HCT116 (cell line): ENCODE measurements around the gene WASHC3. TPM values are rescaled to one million over a fixed set of nuclear protein-coding genes. Genes with fewer than 3 reads are reported as not detected.

Experiments used
- ATAC-seq: fragments of 200-7000 bp; cut with Tn5 transposase; 2 replicates; pipeline ENCODE4 v1.9.1; 2020; ENCODE audit warnings: mild to moderate bottlenecking, moderate library complexity
- BruUV-seq: library from RNA; stranded (reverse); fragments of 400-500 nt; replicated peaks from 2 replicates; lab custom pipeline; 2021; lab: Mats Ljungman, UMichigan
- CTCF ChIA-PET: fragments of 300-600 bp; sonication (Branson Sonifier 250); formaldehyde crosslinking; loops from one replicate; lab custom pipeline; 2021; ENCODE audit warnings: antibody characterized with exemption; lab: Charles Lee
- POLR2A ChIA-PET: fragments of 300-600, 350-600 bp; sonication (Branson Sonifier 250); formaldehyde crosslinking; loops from one replicate; lab custom pipeline; 2021; ENCODE audit warnings: antibody characterized with exemption; lab: Charles Lee
- RAD21 ChIA-PET, 2 experiments: fragments of 300-600 bp; sonication (Branson Sonifier 250); formaldehyde crosslinking; loops; one replicate each; lab custom pipeline; 2023; ENCODE audit warnings: low total read pairs in 2 of 2; ENCODE audit not compliant: uncharacterized antibody in 2 of 2, unreplicated experiment in 2 of 2, low non-redundant PET in 1 of 2; lab: Charles Lee
- DNase-seq: peaks from one replicate; pipeline ENCODE4 v3.0.0-alpha.2; 2010; ENCODE audit warnings: low read depth, low spot score
- H2AFZ ChIP-seq: fragments of 200-600 bp; shearing (Covaris generic), sonication (generic); 2 replicates; pipeline ENCODE4 v1.6.1; 2017; ENCODE audit warnings: low read depth, mixed run types, mixed read lengths, antibody characterized with exemption, low read length; ENCODE audit not compliant: poor library complexity, severe bottlenecking
- H3K27ac ChIP-seq: 2 replicates; pipeline ENCODE4 v1.5.1; 2012; ENCODE audit warnings: low read depth, low read length
- H3K27me3 ChIP-seq: fragments of 200-600 bp; sonication (generic); 2 replicates; pipeline ENCODE4 v1.6.1; 2016; ENCODE audit warnings: mixed run types, low read length, mixed read lengths; ENCODE audit not compliant: insufficient read depth
- H3K36me3 ChIP-seq, 2 experiments: fragments of 200-500 bp in 1 of 2; fragments of 200-600 bp in 1 of 2; sonication (Bioruptor generic) in 1 of 2; sonication (generic) in 1 of 2; 2 replicates each; pipeline versions ENCODE4 v1.5.1 to v1.6.1; 2014 to 2016; ENCODE audit warnings: low read length in 2 of 2, inconsistent platforms in 1 of 2, mixed read lengths in 1 of 2, mixed run types in 1 of 2; ENCODE audit not compliant: insufficient read depth in 2 of 2, control insufficient read depth in 1 of 2
- H3K4me1 ChIP-seq, 2 experiments: fragments of 200-600 bp in 1 of 2; sonication (generic) in 1 of 2; 2 replicates each; pipeline versions ENCODE4 v1.5.1 to v1.6.1; 2012 to 2017; ENCODE audit warnings: low read length in 2 of 2, inconsistent platforms in 1 of 2, mild to moderate bottlenecking in 1 of 2, mixed read lengths in 1 of 2, mixed run types in 1 of 2, moderate library complexity in 1 of 2; ENCODE audit not compliant: insufficient read depth in 2 of 2, control insufficient read depth in 1 of 2
- H3K4me2 ChIP-seq: fragments of 200-600 bp; sonication (generic); 2 replicates; pipeline ENCODE4 v1.6.1; 2017; ENCODE audit warnings: mixed run types, low read length, mixed read lengths
- H3K4me3 ChIP-seq, 2 experiments: fragments of 200-600 bp in 1 of 2; sonication (generic) in 1 of 2; replicated peaks in 1 of 2; 2 replicates each; pipeline ENCODE4 v1.5.1; 2011 to 2016; ENCODE audit warnings: low read length in 2 of 2, control low read depth in 1 of 2, low read depth in 1 of 2, mild to moderate bottlenecking in 1 of 2, mixed read lengths in 1 of 2, mixed run types in 1 of 2
- H3K79me2 ChIP-seq: fragments of 200-600 bp; sonication (generic); 2 replicates; pipeline ENCODE4 v1.6.1; 2017; ENCODE audit warnings: mild to moderate bottlenecking, mixed run types, low read length, moderate library complexity, mixed read lengths; ENCODE audit not compliant: insufficient read depth
- H3K9ac ChIP-seq: fragments of 200-600 bp; sonication (generic); 2 replicates; pipeline ENCODE4 v1.6.1; 2016; ENCODE audit warnings: low read length, mixed read lengths
- H3K9me2 ChIP-seq: fragments of 200-600 bp; sonication (generic), shearing (Covaris generic); 2 replicates; pipeline ENCODE4 v1.6.1; 2017; ENCODE audit warnings: mixed run types, mild to moderate bottlenecking, moderate library complexity; ENCODE audit not compliant: insufficient read depth
- H3K9me3 ChIP-seq, 2 experiments: fragments of 200-500 bp in 1 of 2; fragments of 200-600 bp in 1 of 2; sonication (Bioruptor generic) in 1 of 2; sonication (generic) in 1 of 2; 2 replicates each; pipeline ENCODE4 v1.6.1; 2014 to 2017; ENCODE audit warnings: low read length in 2 of 2, mixed read lengths in 2 of 2, inconsistent platforms in 1 of 2, low read depth in 1 of 2, mild to moderate bottlenecking in 1 of 2, mixed run types in 1 of 2, moderate library complexity in 1 of 2; ENCODE audit not compliant: control insufficient read depth in 1 of 2, insufficient read depth in 1 of 2
- H4K20me1 ChIP-seq: fragments of 200-600 bp; sonication (generic), shearing (Covaris generic); 2 replicates; pipeline ENCODE4 v1.6.1; 2017; ENCODE audit warnings: mixed run types, mild to moderate bottlenecking, moderate library complexity; ENCODE audit not compliant: insufficient read depth
- CBX3 ChIP-seq: IDR thresholded peaks from 2 replicates; pipeline ENCODE4 v1.6.1; 2012; ENCODE audit warnings: low read depth
- CEBPB ChIP-seq: IDR thresholded peaks from 2 replicates; pipeline ENCODE4 v1.6.1; 2012; ENCODE audit warnings: low read depth
- CTCF ChIP-seq, 3 experiments: fragments of 200-600 bp in 1 of 3; sonication (generic) in 1 of 3; IDR thresholded peaks in 2 of 3; conservative IDR thresholded peaks in 1 of 3; 2 replicates each; pipeline ENCODE4 v1.5.1; 2012 to 2017; ENCODE audit warnings: low read depth in 2 of 3, low read length in 2 of 3, antibody characterized with exemption in 1 of 3, borderline replicate concordance in 1 of 3, control low read depth in 1 of 3, mild to moderate bottlenecking in 1 of 3, mixed read lengths in 1 of 3, mixed run types in 1 of 3, moderate library complexity in 1 of 3; ENCODE audit not compliant: insufficient read depth in 1 of 3
- EGR1 ChIP-seq: IDR thresholded peaks from 2 replicates; pipeline ENCODE4 v1.6.1; 2012; ENCODE audit warnings: low read depth
- EZH2phosphoT487 ChIP-seq: fragments of 200-600 bp; IDR thresholded peaks from 2 replicates; pipeline ENCODE4 v1.6.1; 2018; ENCODE audit warnings: antibody characterized with exemption, borderline replicate concordance
- FOSL1 ChIP-seq: IDR thresholded peaks from 2 replicates; pipeline ENCODE4 v1.6.1; 2012; ENCODE audit warnings: low read depth
- JUND ChIP-seq: IDR thresholded peaks from 2 replicates; pipeline ENCODE4 v1.6.1; 2012
- MAX ChIP-seq: IDR thresholded peaks from 2 replicates; pipeline ENCODE4 v1.6.1; 2012
- POLR2A ChIP-seq: IDR thresholded peaks from 2 replicates; pipeline ENCODE4 v1.7.0; 2011; ENCODE audit warnings: borderline replicate concordance; ENCODE audit not compliant: insufficient read depth, insufficient read length; ENCODE audit errors: extremely low read depth
- POLR2AphosphoS5 ChIP-seq: IDR thresholded peaks from 2 replicates; pipeline ENCODE4 v1.6.1; 2011; ENCODE audit warnings: mild to moderate bottlenecking, low read depth, low read length, moderate library complexity
- RAD21 ChIP-seq: IDR thresholded peaks from 2 replicates; pipeline ENCODE4 v1.6.1; 2012; ENCODE audit warnings: low read depth, mild to moderate bottlenecking
- SIN3A ChIP-seq: IDR thresholded peaks from 2 replicates; pipeline ENCODE4 v1.6.1; 2012; ENCODE audit warnings: low read depth
- SP1 ChIP-seq: IDR thresholded peaks from 2 replicates; pipeline ENCODE4 v1.6.1; 2012; ENCODE audit warnings: low read depth
- YY1 ChIP-seq: IDR thresholded peaks from 2 replicates; pipeline ENCODE4 v1.6.1; 2011; ENCODE audit warnings: low read length, low read depth, moderate library complexity, mild to moderate bottlenecking; ENCODE audit not compliant: insufficient replicate concordance; ENCODE audit errors: extremely low read depth
- ZFX ChIP-seq: fragments of 450-650 bp; IDR thresholded peaks from 2 replicates; pipeline ENCODE4 v1.6.1; 2017
- ZNF274 ChIP-seq: fragments of 200-500 bp; sonication (Bioruptor generic); IDR thresholded peaks from 2 replicates; pipeline ENCODE4 v1.6.1; 2014; ENCODE audit warnings: mild to moderate bottlenecking, low read depth, low read length, inconsistent platforms
- intact Hi-C: fragments of 100-400 bp; cut with micrococcal nuclease; formaldehyde crosslinking; loops from 2 replicates; pipeline ENCODE4 v1.10.0; 2022
- total RNA-seq: library from RNA; stranded (reverse); gene quantifications from one replicate; pipeline ENCODE4 v1.2.1, GENCODE V29; 2021; ENCODE audit not compliant: unreplicated experiment
- TF ChIP-seq, protein P1 (sequence below): IDR thresholded peaks from 2 replicates; pipeline ENCODE4 v1.6.1; 2011; ENCODE audit warnings: mild to moderate bottlenecking, low read length, moderate library complexity; ENCODE audit not compliant: insufficient replicate concordance; ENCODE audit errors: extremely low read depth

WASHC3 gene
- total RNA-seq, 1 experiment from 2014 or later: 15.6 TPM

- Histone ChIP-seq H3K79me2 (no peaks in the 10 kb centered on the region), H3K9ac (no peak overlapping the region), H3K9me3 (no peaks in the 10 kb centered on the region), H2AFZ (no peak overlapping the region), H3K4me3 (no peak overlapping the region), H3K27ac (no peak overlapping the region), H3K4me1 (no peaks in the 10 kb centered on the region), H3K36me3 (no peaks in the 10 kb centered on the region), H3K9me2 (no peaks in the 10 kb centered on the region), H3K4me2 (no peak overlapping the region), H3K27me3 (no peaks in the 10 kb centered on the region), H4K20me1 (no peaks in the 10 kb centered on the region)
- RAD21 ChIA-PET: no interaction called here
- ATAC-seq (no peak), DNase-seq (no peak)
- POLR2A ChIA-PET: no interaction called here
- CTCF ChIA-PET: no interaction called here
- BruUV-seq: no TSS peak
- intact Hi-C loops: loop anchor here (10.0 kb wide), 1 partner anchor 292 kb away; no protein-coding TSS in a partner anchor
- TF ChIP-seq ZFX (no peak), YY1 (no peak), JUND (no peak), POLR2A (no peak), CBX3 (no peak), EGR1 (no peak)
Measured at GRCh38 chr12:101982307-101982706, 79.5 kb downstream of the WASHC3 start.

DNA sequence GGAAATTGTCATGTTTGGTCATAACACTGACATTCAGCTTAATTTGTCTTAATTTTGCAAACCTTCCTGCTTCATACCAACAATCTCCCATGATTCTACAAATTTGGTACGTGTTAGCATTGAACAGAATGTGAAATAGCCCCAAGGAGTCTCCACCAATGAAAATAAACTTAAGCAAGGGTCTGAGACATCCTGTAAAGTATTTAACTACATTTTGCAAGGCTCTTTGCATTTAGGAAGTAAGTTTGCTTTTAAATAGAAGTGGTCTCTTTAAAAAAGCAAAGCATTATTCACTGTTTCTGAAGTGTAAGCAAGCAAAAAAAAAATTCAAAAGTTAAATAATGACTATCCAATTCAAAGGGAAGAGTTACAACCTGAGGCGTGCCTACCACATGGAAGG is 79.9 kb downstream of the WASHC3 start:
- no peak overlapping the region for H3K4me2 ChIP-seq
- H3K79me2 ChIP-seq: no peaks in the 10 kb centered on the region
- CTCF ChIA-PET: no interaction called here
- no peak overlapping the region for H2AFZ ChIP-seq
- no peaks in the 10 kb centered on the region for H4K20me1 ChIP-seq
- intact Hi-C loops: loop anchor here (10.0 kb wide), 1 partner anchor 293 kb away; no protein-coding TSS in a partner anchor
- H3K9ac ChIP-seq: no peak overlapping the region
- H3K27me3 ChIP-seq: no peaks in the 10 kb centered on the region
- no TSS peak for BruUV-seq
- H3K9me3 ChIP-seq: no peaks in the 10 kb centered on the region
- no peak for DNase-seq
- no peaks in the 10 kb centered on the region for H3K9me2 ChIP-seq
- H3K4me3 ChIP-seq: no peak overlapping the region
- no peaks in the 10 kb centered on the region for H3K36me3 ChIP-seq
- POLR2A ChIA-PET: no interaction called here
- no peaks in the 10 kb centered on the region for H3K4me1 ChIP-seq
- TF ChIP-seq CBX3 (no peak), SIN3A (no peak), ZNF274 (no peak), MAX (no peak), YY1 (no peak), POLR2AphosphoS5 (no peak), SP1 (no peak), FOSL1 (no peak), EZH2phosphoT487 (no peak), CTCF (IDR thresholded peaks at IDR 0.05 in 2 of 3, conservative IDR thresholded peaks at IDR 0.05 in 1 of 3; ENCODE audit: borderline replicate concordance in 1 of 3, insufficient read depth in 1 of 3, low read depth in 2 of 3, low read length in 2 of 3) (no peak), RAD21 (no peak), ZFX (no peak), POLR2A (no peak), CEBPB (no peak)
- TF ChIP-seq, protein P1, sequence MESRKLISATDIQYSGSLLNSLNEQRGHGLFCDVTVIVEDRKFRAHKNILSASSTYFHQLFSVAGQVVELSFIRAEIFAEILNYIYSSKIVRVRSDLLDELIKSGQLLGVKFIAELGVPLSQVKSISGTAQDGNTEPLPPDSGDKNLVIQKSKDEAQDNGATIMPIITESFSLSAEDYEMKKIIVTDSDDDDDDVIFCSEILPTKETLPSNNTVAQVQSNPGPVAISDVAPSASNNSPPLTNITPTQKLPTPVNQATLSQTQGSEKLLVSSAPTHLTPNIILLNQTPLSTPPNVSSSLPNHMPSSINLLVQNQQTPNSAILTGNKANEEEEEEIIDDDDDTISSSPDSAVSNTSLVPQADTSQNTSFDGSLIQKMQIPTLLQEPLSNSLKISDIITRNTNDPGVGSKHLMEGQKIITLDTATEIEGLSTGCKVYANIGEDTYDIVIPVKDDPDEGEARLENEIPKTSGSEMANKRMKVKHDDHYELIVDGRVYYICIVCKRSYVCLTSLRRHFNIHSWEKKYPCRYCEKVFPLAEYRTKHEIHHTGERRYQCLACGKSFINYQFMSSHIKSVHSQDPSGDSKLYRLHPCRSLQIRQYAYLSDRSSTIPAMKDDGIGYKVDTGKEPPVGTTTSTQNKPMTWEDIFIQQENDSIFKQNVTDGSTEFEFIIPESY: no peak
- TF ChIP-seq, all 23 proteins: peak for 0
- RAD21 ChIA-PET: no interaction called here
- no peak for ATAC-seq
- H3K27ac ChIP-seq: no peak overlapping the region
